HL-60 (cell line): Measurements from ENCODE around the gene INAFM2.

Experiments
- GABPA ChIP-seq: IDR thresholded peaks from 2 replicates; pipeline ENCODE4 v1.6.1; 2012; ENCODE audit warnings: low read depth
- POLR2AphosphoS5 ChIP-seq: IDR thresholded peaks from 2 replicates; pipeline ENCODE4 v1.6.1; 2012; ENCODE audit warnings: low read depth
- REST ChIP-seq: IDR thresholded peaks from 2 replicates; pipeline ENCODE4 v1.6.1; 2012; ENCODE audit warnings: low read depth; ENCODE audit not compliant: insufficient replicate concordance
- SPI1 ChIP-seq: IDR thresholded peaks from 2 replicates; pipeline ENCODE4 v1.6.1; 2012; ENCODE audit warnings: low read depth, mild to moderate bottlenecking, borderline replicate concordance
- TF ChIP-seq, protein P1 (sequence below): IDR thresholded peaks from one replicate; pipeline ENCODE4 v1.5.1; 2011; ENCODE audit warnings: low read length, control low read depth, inconsistent platforms; ENCODE audit not compliant: insufficient read depth

DNA sequence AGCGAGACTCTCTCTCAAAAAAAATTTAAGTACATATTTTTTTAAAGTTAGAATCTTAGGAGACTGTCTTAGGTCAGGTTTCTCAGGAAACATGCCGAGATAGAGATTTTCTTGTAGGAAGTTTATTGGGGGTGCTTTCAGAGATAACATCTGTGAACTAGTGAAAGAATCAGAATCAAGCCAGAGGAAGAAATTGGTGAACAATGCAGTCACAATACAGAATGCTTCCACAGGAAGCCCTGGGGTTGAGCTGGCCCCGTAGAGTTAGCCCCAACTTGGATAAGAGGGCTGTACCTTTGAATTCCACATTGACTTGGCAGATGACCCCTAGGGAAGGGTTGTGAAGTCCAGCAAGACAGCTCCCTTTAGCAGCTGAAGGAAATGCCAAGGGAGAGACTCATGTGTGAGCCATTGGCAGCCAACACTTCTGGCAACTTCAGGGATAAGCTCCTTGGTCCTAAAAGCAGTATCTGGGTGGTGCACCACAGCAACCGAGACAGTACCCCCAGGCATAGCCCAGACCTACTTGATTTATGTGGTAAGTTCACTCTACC lies 8.7 kb upstream of the INAFM2 start:
- TF ChIP-seq, protein P1, sequence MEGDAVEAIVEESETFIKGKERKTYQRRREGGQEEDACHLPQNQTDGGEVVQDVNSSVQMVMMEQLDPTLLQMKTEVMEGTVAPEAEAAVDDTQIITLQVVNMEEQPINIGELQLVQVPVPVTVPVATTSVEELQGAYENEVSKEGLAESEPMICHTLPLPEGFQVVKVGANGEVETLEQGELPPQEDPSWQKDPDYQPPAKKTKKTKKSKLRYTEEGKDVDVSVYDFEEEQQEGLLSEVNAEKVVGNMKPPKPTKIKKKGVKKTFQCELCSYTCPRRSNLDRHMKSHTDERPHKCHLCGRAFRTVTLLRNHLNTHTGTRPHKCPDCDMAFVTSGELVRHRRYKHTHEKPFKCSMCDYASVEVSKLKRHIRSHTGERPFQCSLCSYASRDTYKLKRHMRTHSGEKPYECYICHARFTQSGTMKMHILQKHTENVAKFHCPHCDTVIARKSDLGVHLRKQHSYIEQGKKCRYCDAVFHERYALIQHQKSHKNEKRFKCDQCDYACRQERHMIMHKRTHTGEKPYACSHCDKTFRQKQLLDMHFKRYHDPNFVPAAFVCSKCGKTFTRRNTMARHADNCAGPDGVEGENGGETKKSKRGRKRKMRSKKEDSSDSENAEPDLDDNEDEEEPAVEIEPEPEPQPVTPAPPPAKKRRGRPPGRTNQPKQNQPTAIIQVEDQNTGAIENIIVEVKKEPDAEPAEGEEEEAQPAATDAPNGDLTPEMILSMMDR, result no peak
- no peak for TF ChIP-seq REST
- TF ChIP-seq GABPA, result no peak
- TF ChIP-seq POLR2AphosphoS5, result no peak
- TF ChIP-seq SPI1, result no peak
